ENCODE data around the gene HLF. TPM values are rescaled to one million over a fixed set of nuclear protein-coding genes. Genes with fewer than 3 reads are reported as not detected.

HLF gene
- total RNA-seq, 2 donors from 2014 or later, result 0.70 to 3.9 TPM

GRCh38 chr17:55271958-55272710 lies 7.4 kb downstream of the HLF start:
- ATAC-seq (no peak), DNase-seq (no peak)
- intact Hi-C loops (cut with DNase I, micrococcal nuclease), result no loop called here

GRCh38 chr17:55272711-55273578 lies 8.2 kb downstream of the HLF start:
- ATAC-seq (no peak), DNase-seq (no peak)
- intact Hi-C loops (cut with DNase I, micrococcal nuclease), result no loop called here

- ATAC-seq (peak; percentile 24), DNase-seq (peak in 1 of 2 donors; percentile 62)
- intact Hi-C loops (cut with DNase I, micrococcal nuclease), result no loop called here
These were observed 9.0 kb downstream of the HLF start for GRCh38 chr17:55273579-55274354.

GRCh38 chr17:55274355-55275255 lies 9.8 kb downstream of the HLF start:
- ATAC-seq, result no peak
- no peak for DNase-seq
- intact Hi-C loops (cut with DNase I, micrococcal nuclease), result no loop called here

- ATAC-seq, result no peak
- no peak for DNase-seq
These were observed 11.4 kb downstream of the HLF start for GRCh38 chr17:55275894-55276804.

GRCh38 chr17:55278173-55278961 lies 13.6 kb downstream of the HLF start:
- intact Hi-C loops (cut with DNase I, micrococcal nuclease), result no loop called here
- DNase-seq, result no peak
- no peak for ATAC-seq

More at GRCh38 chr17:55275894-55276804, 11.4 kb downstream of the HLF start:
- intact Hi-C loops (cut with DNase I, micrococcal nuclease), result no loop called here

GRCh38 chr17:55279203-55279602 lies 14.4 kb downstream of the HLF start:
- DNase-seq, result no peak
- ATAC-seq, result no peak
- intact Hi-C loops (cut with DNase I, micrococcal nuclease), result no loop called here

GRCh38 chr17:55279788-55280187 lies 15.0 kb downstream of the HLF start:
- no peak for ATAC-seq
- no peak for DNase-seq
- intact Hi-C loops (cut with DNase I, micrococcal nuclease), result no loop called here

GRCh38 chr17:55280212-55280611 lies 15.5 kb downstream of the HLF start:
- DNase-seq (no peak), ATAC-seq (no peak)
- intact Hi-C loops (cut with DNase I, micrococcal nuclease), result no loop called here

GRCh38 chr17:55281649-55282378 lies 17.1 kb downstream of the HLF start:
- intact Hi-C loops (cut with DNase I, micrococcal nuclease), result no loop called here
- DNase-seq, result no peak
- no peak for ATAC-seq

GRCh38 chr17:55282379-55282702 lies 17.6 kb downstream of the HLF start:
- intact Hi-C loops (cut with DNase I, micrococcal nuclease), result no loop called here
- no peak for ATAC-seq
- DNase-seq, result no peak

GRCh38 chr17:55282741-55283140 lies 18.0 kb downstream of the HLF start:
- DNase-seq, result no peak
- intact Hi-C loops (cut with DNase I, micrococcal nuclease), result no loop called here
- no peak for ATAC-seq

GRCh38 chr17:55283256-55283965 lies 18.7 kb downstream of the HLF start:
- DNase-seq (no peak), ATAC-seq (no peak)
- intact Hi-C loops (cut with DNase I, micrococcal nuclease), result no loop called here

- no peak for ATAC-seq
- intact Hi-C loops (cut with DNase I, micrococcal nuclease), result no loop called here
- no peak for DNase-seq
These were observed 19.5 kb downstream of the HLF start for GRCh38 chr17:55284001-55284884.

- intact Hi-C loops (cut with DNase I, micrococcal nuclease), result no loop called here
- no peak for ATAC-seq
- DNase-seq, result no peak
These were observed 20.2 kb downstream of the HLF start for GRCh38 chr17:55284944-55285339.

Data from left colon (tissue), 2 donors.